Measurements from ENCODE around the gene ANKRD31. TPM values are rescaled to one million over a fixed set of nuclear protein-coding genes. Genes with fewer than 3 reads are reported as not detected.

The ANKRD31 gene
- total RNA-seq, 1 experiment from 2014 or later = 0.11 TPM

GRCh38 chr5:75045071-75045470 lies 191.6 kb downstream of the ANKRD31 start:
- H2AFZ ChIP-seq (ENCODE audit: low read length) = no peak overlapping the region
- H3K4me3 Mint-ChIP-seq = no peak overlapping the region

More at GRCh38 chr5:75045071-75045470, 191.6 kb downstream of the ANKRD31 start:
- no peak overlapping the region for H4K5ac ChIP-seq (ENCODE audit: insufficient read length, low read depth, low read length)
- 100% methylated on average over 1 of the region's 2 CpGs for WGBS (ENCODE audit: extremely low coverage, insufficient read length, low lambda C conversion rate)
- Mint-ChIP-seq H3K36me3 (ENCODE audit: insufficient read depth in 1 of 3, low read depth in 3 of 3) (no peaks in the 10 kb centered on the region), H3K27ac (no peak overlapping the region), H3K27me3 (ENCODE audit: low read depth) (no peaks in the 10 kb centered on the region), H3K4me1 (peaks cover 1 to 4% of the 10 kb centered on the region in 2 experiments), H3K9me3 (no peaks in the 10 kb centered on the region)
- H2AK5ac ChIP-seq (ENCODE audit: insufficient read length, low read length) = no peak overlapping the region
- no peak overlapping the region for H4K8ac ChIP-seq (replicated peaks; ENCODE audit: insufficient read length, low read depth, low read length)
- no peak overlapping the region for H2BK20ac ChIP-seq (ENCODE audit: low read depth, low read length, poor library complexity, severe bottlenecking)
- no peak overlapping the region for H3K18ac ChIP-seq (ENCODE audit: insufficient read length, low read depth, low read length)
- H3K79me2 ChIP-seq (ENCODE audit: insufficient read depth, low read length) = peaks cover 23% of the 10 kb centered on the region
- peaks cover 6% of the 10 kb centered on the region for H3K4me1 ChIP-seq (ENCODE audit: insufficient read depth, low read length)
- no peak overlapping the region for H2BK5ac ChIP-seq (ENCODE audit: insufficient read length, low read length)
- no peak overlapping the region for H3K56ac ChIP-seq (ENCODE audit: insufficient read length, low read depth, low read length)
- no peaks in the 10 kb centered on the region for H3K23me2 ChIP-seq (ENCODE audit: insufficient read length, low read depth, low read length, poor library complexity, severe bottlenecking)
- no peaks in the 10 kb centered on the region for H3K79me1 ChIP-seq (ENCODE audit: insufficient read depth, low read depth, low read length, poor library complexity, severe bottlenecking)
- no peaks in the 10 kb centered on the region for H3K27me3 ChIP-seq (ENCODE audit: insufficient read depth, low read length)
- H3K4ac ChIP-seq (ENCODE audit: low read depth, low read length) = no peak overlapping the region
- no peak overlapping the region for H3T11ph ChIP-seq (ENCODE audit: low read length)
- H3K9ac ChIP-seq (ENCODE audit: extremely low read depth, insufficient read length, low read length) = no peak overlapping the region
- no peak overlapping the region for H2BK15ac ChIP-seq (ENCODE audit: low read depth, low read length)
- H3K27ac ChIP-seq (ENCODE audit: insufficient read length, low read depth, low read length) = no peak overlapping the region
- H3K9me3 ChIP-seq (ENCODE audit: control insufficient read depth, low read depth, low read length) = no peaks in the 10 kb centered on the region
- H3K23ac ChIP-seq (ENCODE audit: insufficient read length, low read depth, low read length) = no peak overlapping the region
- no peak for TF ChIP-seq CTCF (conservative IDR thresholded peaks at IDR 0.05)
- no peaks in the 10 kb centered on the region for H4K20me1 ChIP-seq (ENCODE audit: control insufficient read depth, insufficient read depth, insufficient read length)
- no peak for DNase-seq
- no peak overlapping the region for H2BK12ac ChIP-seq (ENCODE audit: insufficient read length, low read depth, low read length)
- no peak overlapping the region for H2BK120ac ChIP-seq (ENCODE audit: low read depth, low read length, poor library complexity, severe bottlenecking)
- H3K14ac ChIP-seq (ENCODE audit: insufficient read depth, low read length) = no peak overlapping the region
- H3K4me2 ChIP-seq (ENCODE audit: insufficient read depth, insufficient read length, low read length) = no peak overlapping the region
- H4K91ac ChIP-seq (ENCODE audit: insufficient read length, low read depth, low read length) = no peak overlapping the region
